ENCODE data around the gene IER3. TPM values are rescaled to one million over a fixed set of nuclear protein-coding genes. Genes with fewer than 3 reads are reported as not detected.
A peak's percentile ranks its signal among the peaks of the same experiment; 100 is the strongest.

IER3 gene
- total and polyA plus RNA-seq, 9 of the 15 experiments (the other 6 are each of a cell fraction or from before 2014, with no cell fraction given), result 1.5 to 30.0 (median 11.5) TPM

- peak; percentile 83 for TF ChIP-seq GATA2 (CRISPR knock-in tag; IDR thresholded peaks at IDR 0.05)
- peak; percentile 60; the same call in 1 of the 2 replicates for TF ChIP-seq PTTG1 (tag; IDR thresholded peaks at IDR 0.05; ENCODE audit: low read depth)
- peak; percentile 29; the same call in 1 of the 2 replicates for TF ChIP-seq ZBTB7A (IDR thresholded peaks at IDR 0.05; ENCODE audit: borderline replicate concordance, control insufficient read depth, low read depth, low read length)
- TF ChIP-seq SP1 (CRISPR knock-in tag; IDR thresholded peaks at IDR 0.05), result peak; percentile 37; the same call in 1 of the 2 replicates
- 0 out of 2 replicates have a peak, but pooled peaks have one; percentile 13 for TF ChIP-seq PYGO2 (tag; IDR thresholded peaks at IDR 0.05)
- peak; percentile 62; the same call in 1 of the 2 replicates for TF ChIP-seq ZNF584 (CRISPR knock-in tag; IDR thresholded peaks at IDR 0.05; ENCODE audit: low read depth)
- no peak for TF ChIP-seq SRSF7 (optimal IDR thresholded peaks at IDR 0.05; ENCODE audit: low read depth, low read length)
- TF ChIP-seq MTA3 (IDR thresholded peaks at IDR 0.05; ENCODE audit: borderline replicate concordance), result 0 out of 2 replicates have a peak, but pooled peaks have one; percentile 51
- no peak for TF ChIP-seq ZNF3 (CRISPR knock-in tag; IDR thresholded peaks at IDR 0.05)
- TF ChIP-seq FIP1L1 (IDR thresholded peaks at IDR 0.05; ENCODE audit: low read depth, low read length, poor library complexity, severe bottlenecking), result no peak
- TF ChIP-seq POU5F1 (IDR thresholded peaks at IDR 0.05; ENCODE audit: borderline replicate concordance, low read depth, low read length, partially characterized antibody), result no peak
- TF ChIP-seq ZBTB43 (CRISPR knock-in tag; IDR thresholded peaks at IDR 0.05), result 0 out of 2 replicates have a peak, but pooled peaks have one; percentile 53
- TF ChIP-seq SPI1 (IDR thresholded peaks at IDR 0.05; ENCODE audit: borderline replicate concordance, low read depth, low read length), result no peak
- TF ChIP-seq CBFB (CRISPR knock-in tag; IDR thresholded peaks at IDR 0.05), result no peak
- peak in 1 of 2 experiments; percentile 64; a peak in 1 of 3 replicates for TF ChIP-seq CBX3 (IDR thresholded peaks at IDR 0.05; ENCODE audit: borderline replicate concordance in 1 of 2, low read length in 2 of 2)
- no peak for TF ChIP-seq IRF1 (CRISPR knock-in tag; IDR thresholded peaks at IDR 0.05; ENCODE audit: borderline replicate concordance)
- TF ChIP-seq RB1 (IDR thresholded peaks at IDR 0.05; ENCODE audit: low read depth), result no peak
- no peak for TF ChIP-seq ESRRB (CRISPR knock-in tag; IDR thresholded peaks at IDR 0.05; ENCODE audit: borderline replicate concordance)
- TF ChIP-seq NCOA2 (IDR thresholded peaks at IDR 0.05; ENCODE audit: partially characterized antibody in 2 of 2), result no peak
- TF ChIP-seq ZNF583 (CRISPR knock-in tag; IDR thresholded peaks at IDR 0.05), result 0 out of 2 replicates have a peak, but pooled peaks have one; percentile 31
- no peak for TF ChIP-seq MYC (IDR thresholded peaks at IDR 0.05; ENCODE audit: low read depth, low read length)
- TF ChIP-seq MYC (CRISPR knock-in tag; IDR thresholded peaks at IDR 0.05; ENCODE audit: borderline replicate concordance, low read depth), result 0 out of 2 replicates have a peak, but pooled peaks have one; percentile 15
- TF ChIP-seq TBL1XR1 (IDR thresholded peaks at IDR 0.05; ENCODE audit: low read length in 2 of 2), result 0 out of 4 replicates have a peak, but pooled peaks of 1 of the 2 experiments have one; percentile 75
- peak in 1 of 2 experiments; percentile 35; a peak in 1 of 4 replicates for TF ChIP-seq MAZ (CRISPR knock-in tag; conservative IDR thresholded peaks at IDR 0.05 in 1 of 2, IDR thresholded peaks at IDR 0.05 in 1 of 2)
Observed at GRCh38 chr6:30767158-30767943, 23.0 kb upstream of the IER3 start (continued).
